Suppressor macrophage treated with lipopolysaccharide for 1 hour (primary cell): ENCODE measurements around the gene TOM1.
A peak's percentile ranks its signal among the peaks of the same experiment; 100 is the strongest.

Experiments
- DNase-seq, 3 donors: peaks; one replicate each; pipeline ENCODE4 v3.0.0-alpha.2; 2020 to 2022

Gene TOM1

DNA sequence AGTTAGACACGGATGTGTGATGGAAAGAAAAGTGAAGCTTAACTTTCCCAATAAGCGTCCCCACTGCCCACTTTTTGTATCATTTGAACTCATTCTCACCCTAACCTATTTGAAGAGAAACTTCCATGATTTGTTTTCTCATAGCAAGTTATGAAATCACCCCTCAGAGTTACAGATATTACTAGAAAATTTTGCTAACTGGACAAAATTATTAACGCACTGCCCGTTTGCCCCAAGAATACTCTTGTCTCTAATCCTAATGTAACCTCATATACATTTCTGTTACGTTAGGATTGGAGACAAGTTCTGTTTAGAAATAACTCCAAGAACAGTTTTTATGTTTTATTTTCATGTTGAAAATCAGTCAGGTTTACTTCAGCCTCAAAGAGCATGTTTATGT is 25.5 kb downstream of the TOM1 start:
- no peak for DNase-seq

GRCh38 chr22:35326854-35327562 is 27.3 kb downstream of the TOM1 start:
- no peak for DNase-seq

GRCh38 chr22:35327690-35328471 is 28.2 kb downstream of the TOM1 start:
- no peak for DNase-seq

- DNase-seq, result peak; percentile 71 to 83 (median 79)
These were observed 28.8 kb downstream of the TOM1 start for GRCh38 chr22:35328472-35328885.

- no peak for DNase-seq
These were observed 29.6 kb downstream of the TOM1 start for GRCh38 chr22:35329114-35329847.

GRCh38 chr22:35330258-35330861 is 30.7 kb downstream of the TOM1 start:
- peak; percentile 85 to 89 (median 88) for DNase-seq

GRCh38 chr22:35332278-35332677 is 32.6 kb downstream of the TOM1 start:
- DNase-seq, result no peak

GRCh38 chr22:35333220-35333619 is 33.5 kb downstream of the TOM1 start:
- no peak for DNase-seq

DNA sequence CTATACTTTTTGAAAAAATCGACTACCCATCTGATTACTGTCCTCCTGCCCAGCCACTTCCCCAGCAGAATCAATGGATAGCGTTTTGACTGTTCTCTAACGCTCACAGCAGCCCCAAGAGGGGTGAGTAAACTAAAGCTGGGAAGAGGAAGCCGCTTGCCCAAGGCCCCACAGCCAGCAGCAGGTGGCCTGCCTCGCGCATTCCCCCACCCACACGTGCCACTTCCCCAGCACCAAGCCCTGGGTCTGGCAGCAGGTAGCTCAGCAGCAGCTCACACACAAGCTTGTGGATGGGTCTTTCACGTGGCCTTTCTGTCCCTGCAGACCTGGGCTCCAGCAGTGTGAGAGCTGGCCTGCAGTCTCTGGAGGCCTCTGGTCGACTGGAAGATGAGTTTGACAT is 34.3 kb downstream of the TOM1 start:
- peak; percentile 52 to 72 (median 54) for DNase-seq

- no peak for DNase-seq
These were observed 35.8 kb downstream of the TOM1 start for GRCh38 chr22:35335468-35335867.

DNA sequence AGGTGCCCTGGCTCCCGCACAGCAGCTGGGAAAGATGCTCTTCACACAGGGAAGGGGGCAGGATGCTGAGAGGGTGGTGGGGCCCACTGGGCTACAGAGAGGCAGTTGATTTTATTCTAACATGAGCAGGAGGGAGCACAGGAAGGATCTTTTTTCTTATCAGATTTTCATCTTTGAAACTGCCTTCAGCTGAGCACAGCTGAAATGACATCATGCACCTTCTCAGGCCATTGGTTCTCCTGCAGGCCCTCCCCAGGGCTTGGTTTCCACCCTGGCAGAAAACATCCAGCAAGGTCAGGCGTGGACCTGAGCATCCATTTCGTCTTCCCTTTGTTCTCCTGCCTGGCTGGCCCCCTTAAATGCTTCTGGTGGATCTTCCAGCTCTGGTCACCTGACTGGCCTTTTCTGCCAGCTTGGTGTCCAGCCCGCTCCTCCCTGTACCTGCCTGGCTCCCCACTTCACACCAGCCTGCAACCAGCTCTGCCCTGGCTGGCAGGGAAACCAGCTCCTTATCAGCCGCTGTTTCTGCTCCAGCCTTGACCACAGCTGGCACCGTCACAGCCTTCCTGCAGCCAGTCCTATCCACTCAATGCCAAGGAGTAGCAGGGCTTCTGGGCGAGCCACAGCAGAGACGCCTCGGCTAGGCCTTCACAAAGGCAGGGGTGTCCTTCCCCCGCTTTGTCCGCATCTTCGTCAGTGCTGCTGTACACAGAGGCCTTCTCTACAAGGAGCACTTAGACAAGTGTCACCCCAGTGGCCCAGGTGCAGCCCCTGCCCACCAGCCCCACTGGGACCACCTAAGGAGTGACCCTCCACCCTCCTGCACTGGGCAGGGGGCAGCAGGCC is 36.5 kb downstream of the TOM1 start:
- DNase-seq, result no peak

DNA sequence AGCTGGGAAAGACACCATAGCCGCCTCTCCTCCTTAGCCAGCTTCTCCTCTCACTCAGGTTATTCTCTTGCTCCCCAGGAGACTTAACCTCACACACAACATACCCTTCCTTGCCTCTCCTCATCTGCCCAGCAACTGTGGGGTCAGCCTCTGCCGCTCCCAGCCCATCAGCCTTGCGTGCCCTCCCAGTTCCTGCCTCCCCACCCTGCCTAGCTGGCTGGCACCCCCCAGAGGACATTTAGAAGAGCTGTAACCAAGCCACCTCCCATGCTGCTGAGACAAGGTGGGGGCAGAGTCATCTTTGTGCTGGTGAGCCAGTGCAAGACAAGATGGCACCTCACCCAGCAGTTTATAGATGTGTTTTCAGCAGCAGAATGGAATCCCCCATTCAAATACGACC is 38.2 kb downstream of the TOM1 start:
- DNase-seq, result no peak

DNA sequence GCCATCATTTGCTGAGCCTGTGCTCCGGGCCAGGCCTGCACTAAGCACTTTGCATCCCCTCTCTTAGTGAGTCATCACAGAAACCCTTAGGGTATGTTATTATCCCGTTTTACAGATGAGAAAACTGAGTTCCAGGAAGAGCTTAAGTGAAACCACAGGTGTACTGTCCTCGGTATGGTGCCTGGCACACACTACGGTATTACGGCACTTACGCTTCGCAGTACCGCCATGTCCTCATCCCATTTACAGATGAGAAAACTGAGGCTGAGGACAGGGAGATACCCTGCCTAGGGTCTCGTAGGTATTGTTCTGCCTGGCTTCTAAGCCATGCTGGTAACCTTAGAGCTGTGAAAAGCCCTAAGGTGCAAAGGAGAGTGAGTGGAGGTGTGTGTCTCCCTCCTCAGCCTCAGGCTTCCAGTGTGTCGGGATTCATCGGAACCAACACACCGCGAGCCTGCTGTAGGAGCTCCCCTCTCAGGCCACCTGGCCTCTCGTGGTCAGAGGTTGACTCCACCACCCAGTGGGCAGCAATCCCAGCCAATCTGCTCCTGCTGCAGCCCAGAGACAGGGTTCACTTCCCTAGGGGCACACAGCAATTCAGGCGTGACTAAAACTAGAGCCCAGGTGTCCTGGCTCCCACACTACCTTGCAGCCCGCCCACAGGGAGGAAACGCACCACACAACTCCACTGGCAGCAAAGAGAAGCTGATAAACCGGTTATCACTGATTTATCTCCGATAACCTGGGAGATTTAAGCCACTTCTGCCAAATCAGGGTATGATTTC is 41.6 kb downstream of the TOM1 start:
- DNase-seq, result no peak

DNA sequence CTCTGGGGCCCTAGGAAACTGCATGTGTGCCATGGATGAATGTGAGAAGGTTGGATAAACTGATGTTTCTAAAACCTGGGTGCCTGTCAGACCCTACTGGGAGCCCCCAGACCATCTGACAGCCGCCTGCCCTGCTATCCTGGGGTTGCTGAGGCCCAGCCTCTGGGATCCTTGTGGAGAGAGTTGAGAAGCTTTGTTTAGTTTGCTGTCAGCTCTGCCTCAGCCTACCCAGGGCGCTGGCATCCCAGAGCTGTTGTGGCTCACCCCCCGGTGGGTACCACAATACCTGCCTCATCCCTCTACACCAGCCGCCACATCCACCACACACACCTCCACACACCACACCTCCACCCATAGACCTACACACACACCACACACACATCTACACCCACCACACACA is 42.7 kb downstream of the TOM1 start:
- DNase-seq, result no peak

DNA sequence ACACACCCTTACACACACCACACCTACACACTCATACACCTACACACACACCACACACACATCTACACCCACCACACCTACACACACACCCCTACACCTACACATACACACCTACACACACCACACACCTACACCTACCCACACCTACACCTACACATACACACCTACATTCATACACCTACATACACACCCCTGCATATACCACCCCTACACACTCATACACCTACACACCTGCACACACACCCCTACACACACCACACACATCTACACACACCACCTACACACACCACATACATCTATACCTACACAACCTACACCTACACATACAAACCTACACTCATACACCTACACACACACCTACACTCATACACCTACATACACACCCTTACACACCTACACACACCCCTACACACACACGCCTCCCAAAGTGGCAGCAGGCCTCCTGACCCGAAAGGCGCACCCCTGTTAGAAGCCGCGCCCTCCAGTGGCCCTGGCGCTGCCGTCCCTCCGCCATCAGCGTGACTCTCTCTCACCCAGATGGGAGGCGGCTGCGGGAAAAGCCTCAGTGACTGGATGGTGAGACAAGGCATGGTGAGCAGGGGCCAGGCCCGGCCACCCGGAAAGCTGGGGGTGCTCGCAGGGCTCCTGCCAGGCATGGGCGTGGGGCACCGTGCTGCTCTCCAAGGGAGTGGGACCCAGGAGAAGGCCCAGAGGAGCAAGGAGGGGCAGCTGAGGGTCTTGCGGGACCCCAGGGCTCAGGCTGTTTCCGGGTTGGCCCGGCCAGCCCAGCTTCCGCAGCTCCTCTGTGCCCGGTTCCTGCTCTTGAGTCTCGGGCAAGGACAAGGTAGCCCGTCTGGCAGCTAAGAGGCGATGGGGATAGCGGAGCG is 44.2 kb downstream of the TOM1 start:
- DNase-seq, result no peak

DNA sequence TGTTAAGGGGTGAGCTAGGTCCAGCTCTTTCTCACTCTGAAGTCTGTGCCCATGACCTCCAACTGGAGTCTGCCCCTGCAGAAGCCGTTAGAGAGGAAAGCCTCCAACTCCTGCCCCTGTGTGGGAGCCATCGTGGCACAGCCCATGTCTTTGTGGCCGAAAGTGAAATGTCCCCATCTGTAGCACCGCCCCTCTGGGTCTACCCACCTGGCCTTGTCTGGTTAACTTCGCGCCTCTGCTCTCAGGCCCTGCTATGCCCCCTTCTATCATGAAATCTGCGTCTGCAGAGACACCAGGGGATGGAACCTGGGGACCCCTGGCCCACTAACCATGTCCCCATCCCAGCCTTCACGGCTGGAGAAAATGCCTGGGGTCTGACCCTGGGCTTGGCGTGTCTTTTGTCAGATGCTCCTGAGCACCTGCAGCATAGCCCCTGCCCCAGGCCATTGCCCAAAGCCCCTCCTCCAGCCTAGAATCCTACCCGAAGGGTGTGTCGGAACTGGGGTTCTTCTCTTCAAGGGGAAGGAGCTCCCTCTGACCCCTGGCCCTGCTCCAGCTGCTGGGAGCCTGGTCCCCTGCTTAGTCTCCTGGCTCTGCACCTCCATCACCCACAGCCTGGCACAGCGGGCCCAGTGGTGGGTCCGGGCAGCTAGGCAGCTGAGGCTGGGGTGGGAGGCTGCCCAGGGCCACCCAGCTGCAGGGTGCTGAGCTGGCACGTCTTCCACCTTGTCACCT is 45.4 kb downstream of the TOM1 start:
- no peak for DNase-seq

- no peak for DNase-seq
These were observed 46.3 kb downstream of the TOM1 start for GRCh38 chr22:35345808-35346505.

GRCh38 chr22:35346596-35347220 is 47.0 kb downstream of the TOM1 start:
- DNase-seq, result no peak

DNA sequence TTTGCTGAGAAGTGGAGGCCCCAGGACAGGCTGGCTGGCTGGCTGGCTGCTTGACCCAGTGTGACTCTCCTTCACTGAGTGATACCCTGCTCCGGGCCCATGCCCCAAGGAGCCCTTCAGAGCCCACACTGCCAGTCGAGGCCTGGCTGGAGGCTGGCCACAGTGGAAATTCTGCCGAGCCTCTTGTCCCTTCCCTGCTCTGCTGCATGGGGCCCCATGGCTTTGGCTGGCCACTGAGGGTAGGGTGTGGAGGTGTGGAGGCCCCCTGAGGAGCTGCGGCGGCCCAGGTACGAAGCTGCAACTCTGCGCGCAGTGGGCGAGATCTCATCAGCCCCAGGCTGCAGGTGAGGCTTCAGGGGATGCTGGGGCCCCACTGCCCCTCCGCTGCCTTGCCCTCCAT is 47.8 kb downstream of the TOM1 start:
- no peak for DNase-seq
